HepG2 (cell line): ENCODE results near the gene THAP3. TPM values are rescaled to one million over a fixed set of nuclear protein-coding genes. Genes with fewer than 3 reads are reported as not detected.

Experiments
- ATAC-seq: fragments of 200-7000 bp; cut with Tn5 transposase; 3 replicates; pipeline ENCODE4 v1.9.1; 2020; ENCODE audit warnings: mild to moderate bottlenecking, moderate library complexity
- BruUV-seq: library from RNA; stranded (reverse); fragments of 400-500 nt; replicated peaks from 2 replicates; lab custom pipeline; 2021; lab: Mats Ljungman, UMichigan
- CTCF ChIA-PET: fragments of 300-600 bp; formaldehyde crosslinking; extraction: SDS; loops from one replicate; lab custom pipeline; 2021; ENCODE audit warnings: low total read pairs, inconsistent platforms, low intra/inter-chr PET ratio; lab: Yijun Ruan, JAX
- POLR2A ChIA-PET: fragments of 350-600 bp; sonication (Branson Sonifier 250); formaldehyde crosslinking; loops from one replicate; lab custom pipeline; 2020; ENCODE audit warnings: antibody characterized with exemption, inconsistent platforms; lab: Yijun Ruan, JAX
- DNase-seq: peaks from one replicate; pipeline ENCODE4 v3.0.0-alpha.2; 2015; ENCODE audit warnings: low spot score
- FAIRE-seq: peaks from 3 replicates; lab custom pipeline; 2011; peaks lifted over from hg19 to GRCh38; lab: Jason Lieb, UNC
- H2AFZ ChIP-seq: one replicate; pipeline ENCODE4 v1.6.1; 2011; ENCODE audit warnings: low read length, inconsistent platforms
- H3K27ac ChIP-seq: fragments of 300-600 bp; 3 replicates; pipeline ENCODE4 v1.8.0; 2011; ENCODE audit warnings: mixed run types, mild to moderate bottlenecking, mixed read lengths, low read length, inconsistent platforms; ENCODE audit not compliant: insufficient read depth; ENCODE audit errors: extremely low read length
- H3K27me3 ChIP-seq, 2 experiments: fragments of 200-600 bp in 1 of 2; 2 replicates in 1 of 2; 3 replicates in 1 of 2; pipeline versions ENCODE4 v1.6.0 to v1.8.0; 2011; ENCODE audit warnings: low read length in 2 of 2, mild to moderate bottlenecking in 2 of 2, moderate library complexity in 2 of 2, inconsistent platforms in 1 of 2; ENCODE audit not compliant: insufficient read depth in 2 of 2, control insufficient read depth in 1 of 2
- H3K36me3 ChIP-seq, 2 experiments: fragments of 200-600 bp in 1 of 2; replicated peaks in 1 of 2; 2 replicates in 1 of 2; 3 replicates in 1 of 2; pipeline versions ENCODE4 v1.5.1 to v1.8.0; 2011; ENCODE audit warnings: low read length in 2 of 2, inconsistent platforms in 1 of 2; ENCODE audit not compliant: insufficient read depth in 2 of 2, control insufficient read depth in 1 of 2
- H3K4me1 ChIP-seq: 2 replicates; pipeline ENCODE4 v1.5.1; 2012; ENCODE audit warnings: low read length, inconsistent platforms; ENCODE audit not compliant: insufficient read depth
- H3K4me2 ChIP-seq: 2 replicates; pipeline ENCODE4 v1.6.0; 2011; ENCODE audit warnings: low read depth, low read length, inconsistent platforms
- H3K4me3 ChIP-seq, 3 experiments: fragments of 200-600 bp in 1 of 3; sonication (generic), shearing (Covaris generic) in 1 of 3; replicated peaks in 1 of 3; 2 replicates each; pipeline ENCODE4 v1.5.1; 2011 to 2016; ENCODE audit warnings: low read length in 3 of 3, inconsistent platforms in 2 of 3, low read depth in 2 of 3, mild to moderate bottlenecking in 2 of 3, control low read depth in 1 of 3, mixed read lengths in 1 of 3; ENCODE audit not compliant: insufficient read depth in 1 of 3
- H3K79me2 ChIP-seq: one replicate; pipeline ENCODE4 v1.6.1; 2011; ENCODE audit warnings: low read length, inconsistent platforms; ENCODE audit not compliant: insufficient read depth
- H3K9ac ChIP-seq: 2 replicates; pipeline ENCODE4 v1.6.0; 2011; ENCODE audit warnings: mild to moderate bottlenecking, low read depth, low read length, inconsistent platforms; ENCODE audit not compliant: insufficient read depth
- H3K9me3 ChIP-seq: 2 replicates; pipeline ENCODE4 v1.5.1; 2012; ENCODE audit warnings: mild to moderate bottlenecking, low read length
- H4K20me1 ChIP-seq: 2 replicates; pipeline ENCODE4 v1.6.0; 2011; ENCODE audit warnings: inconsistent platforms, mild to moderate bottlenecking, low read length, moderate library complexity; ENCODE audit not compliant: insufficient read depth
- GZF1 ChIP-seq: sonication (generic); formaldehyde crosslinking; IDR thresholded peaks from 2 replicates; pipeline ENCODE4 v1.5.1; 2020; ENCODE audit warnings: mild to moderate bottlenecking, missing genetic modification reagents
- KLF12 ChIP-seq: sonication (generic); formaldehyde crosslinking; IDR thresholded peaks from 2 replicates; pipeline ENCODE4 v1.4.0; 2020; ENCODE audit warnings: missing genetic modification reagents, borderline replicate concordance
- KLF15 ChIP-seq: sonication (generic); formaldehyde crosslinking; IDR thresholded peaks from 2 replicates; pipeline ENCODE4 v1.8.1; 2023; ENCODE audit warnings: borderline replicate concordance, mild to moderate bottlenecking, inconsistent platforms, missing genetic modification reagents, mixed read lengths
- PCBP1 ChIP-seq: fragments of 200-400 bp; formaldehyde crosslinking; IDR thresholded peaks from 2 replicates; pipeline ENCODE4 v1.6.1; 2017; ENCODE audit warnings: mild to moderate bottlenecking, low read depth, low read length, borderline replicate concordance
- POLR2G ChIP-seq: fragments of 200-400 bp; formaldehyde crosslinking; IDR thresholded peaks from 2 replicates; pipeline ENCODE4 v1.6.1; 2018; ENCODE audit warnings: mild to moderate bottlenecking, low read depth, low read length, moderate library complexity
- RARG ChIP-seq: sonication (generic); formaldehyde crosslinking; IDR thresholded peaks from 2 replicates; pipeline ENCODE4 v1.4.0; 2020; ENCODE audit warnings: low read depth, mild to moderate bottlenecking, missing genetic modification reagents
- SNAPC5 ChIP-seq: sonication (generic); formaldehyde crosslinking; IDR thresholded peaks from 2 replicates; pipeline ENCODE4 v1.8.1; 2023; ENCODE audit warnings: mild to moderate bottlenecking, missing genetic modification reagents, borderline replicate concordance
- SP140L ChIP-seq: sonication (generic); formaldehyde crosslinking; IDR thresholded peaks from 2 replicates; pipeline ENCODE4 v1.4.0; 2020; ENCODE audit warnings: missing genetic modification reagents, borderline replicate concordance
- ZNF619 ChIP-seq: sonication (generic); formaldehyde crosslinking; IDR thresholded peaks from 2 replicates; pipeline ENCODE4 v1.4.0; 2020; ENCODE audit warnings: mild to moderate bottlenecking, missing genetic modification reagents
- ZNF879 ChIP-seq: sonication (generic); formaldehyde crosslinking; IDR thresholded peaks from 2 replicates; pipeline ENCODE4 v1.8.1; 2023; ENCODE audit warnings: missing genetic modification reagents
- ZSCAN22 ChIP-seq: sonication (generic); formaldehyde crosslinking; IDR thresholded peaks from 2 replicates; pipeline ENCODE4 v1.4.0; 2020; ENCODE audit warnings: mild to moderate bottlenecking, missing genetic modification reagents
- ZUFSP ChIP-seq: sonication (generic); formaldehyde crosslinking; IDR thresholded peaks from 2 replicates; pipeline ENCODE4 v1.9.0; 2021; ENCODE audit warnings: missing genetic modification reagents, mild to moderate bottlenecking, borderline replicate concordance
- WGBS: methylation state at CpG from one replicate; pipeline ENCODE4 v1.1.6; 2017; ENCODE audit warnings: low lambda C conversion rate; 5-methylcytosine and 5-hydroxymethylcytosine counted together
- in situ Hi-C: cut with HindIII; loops from 2 replicates; pipeline ENCODE4 v1.10.0; 2017; ENCODE audit warnings: low pct_unique_long_range_greater_than_20kb; ENCODE audit not compliant: extremely low pct_ligation_motif_present
- intact Hi-C: fragments of 100-400 bp; cut with micrococcal nuclease; formaldehyde crosslinking; loops from one replicate; pipeline ENCODE4 v1.10.0; 2022; ENCODE audit not compliant: unreplicated experiment
- polyA plus RNA-seq, 8 experiments: library from polyadenylated mRNA; depleted of rRNA in 3 of 8; stranded (reverse) in 7 of 8; unstranded in 1 of 8; fragments of >200 nt; fragmentation: Illumina TruSeq in 4 of 8; extraction: Trizol in 4 of 8; gene quantifications; 2 replicates each; pipeline versions ENCODE4 v1.2.1 to v1.2.3, GENCODE V29; 2011 to 2016; ENCODE audit warnings: low read depth in 4 of 8, missing spikeins in 1 of 8, mixed read lengths in 1 of 8; ENCODE audit not compliant: insufficient read depth in 1 of 8
- total RNA-seq, 5 experiments: library from RNA; depleted of rRNA; stranded (reverse); fragments of >200 nt; fragmentation: Illumina TruSeq; extraction: Trizol; gene quantifications; 2 replicates each; pipeline ENCODE4 v1.2.3, GENCODE V29; 2016; ENCODE audit warnings: low read depth in 1 of 5
- TF ChIP-seq, protein P1 (sequence below): IDR thresholded peaks from 2 replicates; pipeline ENCODE4 v1.6.1; 2016; ENCODE audit warnings: missing genetic modification reagents, missing compliant biosample characterization
- TF ChIP-seq, protein P2 (sequence below): sonication (generic); formaldehyde crosslinking; IDR thresholded peaks from 2 replicates; pipeline ENCODE4 v1.8.0; 2022; ENCODE audit warnings: missing genetic modification reagents, mild to moderate bottlenecking, inconsistent platforms, borderline replicate concordance

THAP3 gene
- total and polyA plus RNA-seq, 2 of the 13 experiments (the other 11 are each of a cell fraction or from before 2014, with no cell fraction given), result 10.3 to 14.9 TPM

GRCh38 chr1:6672558-6672957, 47.9 kb downstream of the THAP3 start:
- FAIRE-seq (no peak), ATAC-seq (no peak), DNase-seq (no peak)
- 100% methylated on average over 2 of the region's 2 CpGs for WGBS
- Histone ChIP-seq H3K79me2 (peaks cover 2% of the 10 kb centered on the region), H2AFZ (no peak overlapping the region), H4K20me1 (no peaks in the 10 kb centered on the region), H3K36me3 (peaks cover 14 to 47% of the 10 kb centered on the region in 2 experiments), H3K4me3 (no peak overlapping the region), H3K9me3 (no peaks in the 10 kb centered on the region), H3K9ac (no peak overlapping the region), H3K27me3 (no peaks in the 10 kb centered on the region), H3K4me2 (no peak overlapping the region), H3K4me1 (no peaks in the 10 kb centered on the region), H3K27ac (no peak overlapping the region)
- in situ Hi-C loops (no loop called here), intact Hi-C loops (no loop called here)
- CTCF ChIA-PET, result no interaction called here
- POLR2A ChIA-PET, result no interaction called here
- TF ChIP-seq ZUFSP (no peak), PCBP1 (no peak), GZF1 (no peak), SP140L (CRISPR knock-in tag) (no peak), KLF12 (no peak)
- no TSS peak for BruUV-seq

GRCh38 chr1:6673816-6674398, 49.2 kb downstream of the THAP3 start:
- Histone ChIP-seq H3K36me3 (peaks cover 17 to 53% of the 10 kb centered on the region in 2 experiments; a peak in 4 of 5 replicates), H3K9ac (no peak overlapping the region), H3K9me3 (no peaks in the 10 kb centered on the region), H3K4me3 (no peak overlapping the region), H3K79me2 (peaks cover 2% of the 10 kb centered on the region), H3K27ac (no peak overlapping the region), H3K27me3 (no peaks in the 10 kb centered on the region), H4K20me1 (no peaks in the 10 kb centered on the region), H3K4me2 (no peak overlapping the region), H2AFZ (no peak overlapping the region), H3K4me1 (no peaks in the 10 kb centered on the region)
- no peak for ATAC-seq
- in situ Hi-C loops (no loop called here), intact Hi-C loops (no loop called here)
- no peak for FAIRE-seq
- WGBS, result 94% methylated on average over 5 of the region's 5 CpGs
- ChIA-PET CTCF (no interaction called here), POLR2A (no interaction called here)
- no peak for DNase-seq
- BruUV-seq, result no TSS peak
- no peak for TF ChIP-seq ZNF619 (CRISPR knock-in tag)
- TF ChIP-seq POLR2G, result no peak
- no peak for TF ChIP-seq ZSCAN22 (CRISPR knock-in tag)
- no peak for TF ChIP-seq ZNF879 (CRISPR knock-in tag)
- TF ChIP-seq, protein P1, sequence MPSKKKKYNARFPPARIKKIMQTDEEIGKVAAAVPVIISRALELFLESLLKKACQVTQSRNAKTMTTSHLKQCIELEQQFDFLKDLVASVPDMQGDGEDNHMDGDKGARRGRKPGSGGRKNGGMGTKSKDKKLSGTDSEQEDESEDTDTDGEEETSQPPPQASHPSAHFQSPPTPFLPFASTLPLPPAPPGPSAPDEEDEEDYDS, result no peak
- TF ChIP-seq, protein P2, sequence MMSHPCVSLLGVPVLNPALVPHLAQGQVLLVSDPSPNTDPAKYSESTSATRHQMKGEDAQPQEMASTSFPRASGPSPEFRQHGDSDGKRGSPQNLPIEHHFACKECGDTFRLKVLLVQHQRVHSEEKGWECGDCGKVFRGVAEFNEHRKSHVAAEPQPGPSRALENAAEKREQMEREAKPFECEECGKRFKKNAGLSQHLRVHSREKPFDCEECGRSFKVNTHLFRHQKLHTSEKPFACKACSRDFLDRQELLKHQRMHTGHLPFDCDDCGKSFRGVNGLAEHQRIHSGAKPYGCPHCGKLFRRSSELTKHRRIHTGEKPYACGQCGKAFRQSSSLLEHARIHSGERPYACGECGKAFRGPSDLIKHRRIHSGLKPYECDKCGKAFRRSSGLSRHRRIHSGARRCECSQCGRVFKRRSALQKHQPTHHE (CRISPR knock-in tag), result no peak
- TF ChIP-seq KLF15, result no peak
- no peak for TF ChIP-seq RARG
- TF ChIP-seq SNAPC5 (CRISPR knock-in tag), result no peak
